ENCODE data around the gene MUC5AC. TPM values are rescaled to one million over a fixed set of nuclear protein-coding genes. Genes with fewer than 3 reads are reported as not detected.

MUC5AC gene
- total RNA-seq, 1 experiment from 2014 or later: under 0.01 TPM

DNA sequence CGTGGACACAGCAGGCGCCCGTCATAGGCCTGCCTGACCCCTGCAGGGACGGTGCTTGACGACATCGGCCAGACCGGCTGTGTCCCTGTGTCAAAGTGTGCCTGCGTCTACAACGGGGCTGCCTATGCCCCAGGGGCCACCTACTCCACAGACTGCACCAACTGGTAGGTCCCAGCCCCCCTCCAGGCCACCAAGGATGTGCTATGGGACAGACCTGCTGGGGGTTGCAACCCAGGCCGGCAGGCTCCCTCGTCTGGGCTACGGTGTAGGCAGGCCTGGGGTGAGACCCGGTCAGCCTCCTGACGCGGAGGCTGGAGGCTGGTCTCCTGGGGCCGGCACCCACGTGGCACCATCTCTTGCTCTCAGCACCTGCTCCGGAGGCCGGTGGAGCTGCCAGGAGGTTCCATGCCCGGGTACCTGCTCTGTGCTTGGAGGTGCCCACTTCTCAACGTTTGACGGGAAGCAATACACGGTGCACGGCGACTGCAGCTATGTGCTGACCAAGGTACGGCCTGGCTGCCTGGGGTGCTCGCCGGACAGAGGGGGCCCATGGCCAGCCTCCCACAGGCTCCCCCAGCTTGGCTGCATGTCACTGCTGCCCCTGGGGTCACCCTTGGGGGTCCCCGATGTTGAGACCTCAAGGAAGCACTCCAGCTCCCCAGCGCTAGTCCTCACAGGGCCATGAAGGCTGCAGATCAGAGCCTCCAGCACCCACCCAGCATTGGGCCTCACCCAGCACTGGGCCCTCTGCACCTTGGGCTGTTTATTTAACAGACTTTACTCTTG, 7.7 kb downstream of the MUC5AC start (continued):
- TF ChIP-seq, protein P1, sequence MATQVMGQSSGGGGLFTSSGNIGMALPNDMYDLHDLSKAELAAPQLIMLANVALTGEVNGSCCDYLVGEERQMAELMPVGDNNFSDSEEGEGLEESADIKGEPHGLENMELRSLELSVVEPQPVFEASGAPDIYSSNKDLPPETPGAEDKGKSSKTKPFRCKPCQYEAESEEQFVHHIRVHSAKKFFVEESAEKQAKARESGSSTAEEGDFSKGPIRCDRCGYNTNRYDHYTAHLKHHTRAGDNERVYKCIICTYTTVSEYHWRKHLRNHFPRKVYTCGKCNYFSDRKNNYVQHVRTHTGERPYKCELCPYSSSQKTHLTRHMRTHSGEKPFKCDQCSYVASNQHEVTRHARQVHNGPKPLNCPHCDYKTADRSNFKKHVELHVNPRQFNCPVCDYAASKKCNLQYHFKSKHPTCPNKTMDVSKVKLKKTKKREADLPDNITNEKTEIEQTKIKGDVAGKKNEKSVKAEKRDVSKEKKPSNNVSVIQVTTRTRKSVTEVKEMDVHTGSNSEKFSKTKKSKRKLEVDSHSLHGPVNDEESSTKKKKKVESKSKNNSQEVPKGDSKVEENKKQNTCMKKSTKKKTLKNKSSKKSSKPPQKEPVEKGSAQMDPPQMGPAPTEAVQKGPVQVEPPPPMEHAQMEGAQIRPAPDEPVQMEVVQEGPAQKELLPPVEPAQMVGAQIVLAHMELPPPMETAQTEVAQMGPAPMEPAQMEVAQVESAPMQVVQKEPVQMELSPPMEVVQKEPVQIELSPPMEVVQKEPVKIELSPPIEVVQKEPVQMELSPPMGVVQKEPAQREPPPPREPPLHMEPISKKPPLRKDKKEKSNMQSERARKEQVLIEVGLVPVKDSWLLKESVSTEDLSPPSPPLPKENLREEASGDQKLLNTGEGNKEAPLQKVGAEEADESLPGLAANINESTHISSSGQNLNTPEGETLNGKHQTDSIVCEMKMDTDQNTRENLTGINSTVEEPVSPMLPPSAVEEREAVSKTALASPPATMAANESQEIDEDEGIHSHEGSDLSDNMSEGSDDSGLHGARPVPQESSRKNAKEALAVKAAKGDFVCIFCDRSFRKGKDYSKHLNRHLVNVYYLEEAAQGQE (IDR thresholded peaks at IDR 0.05; ENCODE audit: low read depth): no peak
- no peak for TF ChIP-seq TCF7L2 (IDR thresholded peaks at IDR 0.05; ENCODE audit: borderline replicate concordance, extremely low read depth, insufficient read depth, insufficient read length)

DNA sequence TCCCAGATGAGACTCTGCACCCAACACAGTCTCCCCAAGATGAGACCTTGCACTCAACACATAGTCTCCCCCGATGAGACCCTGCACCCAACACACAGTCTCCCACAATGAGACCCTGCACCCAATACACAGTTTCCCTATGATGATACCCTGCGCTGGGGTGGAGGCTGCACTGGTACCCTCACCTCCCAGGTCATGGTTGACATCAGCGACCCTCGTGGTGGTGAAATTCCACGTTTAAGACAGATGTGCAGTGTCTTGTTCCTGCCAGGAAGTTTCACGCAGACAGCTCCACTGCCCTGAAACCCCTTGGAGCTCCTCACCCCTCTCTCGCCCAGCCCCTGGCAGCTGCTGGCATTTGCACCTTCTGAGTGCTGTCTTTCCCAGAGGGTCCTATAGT, 9.5 kb downstream of the MUC5AC start:
- no peak for TF ChIP-seq CEBPB (IDR thresholded peaks at IDR 0.05; ENCODE audit: low read depth)
- Histone ChIP-seq H3K9me2 (ENCODE audit: insufficient read depth) (no peaks in the 10 kb centered on the region), H3K27ac (ENCODE audit: low read depth, low read length) (no peak overlapping the region), H3K4me1 (ENCODE audit: control insufficient read depth in 1 of 2, insufficient read depth in 2 of 2, low read length in 2 of 2) (no peaks in the 10 kb centered on the region), H3K27me3 (ENCODE audit: insufficient read depth, low read length) (no peaks in the 10 kb centered on the region), H3K36me3 (ENCODE audit: control insufficient read depth in 1 of 2, insufficient read depth in 2 of 2, low read length in 2 of 2) (no peaks in the 10 kb centered on the region), H2AFZ (ENCODE audit: low read depth, low read length, poor library complexity, severe bottlenecking) (no peak overlapping the region), H4K20me1 (ENCODE audit: insufficient read depth) (no peaks in the 10 kb centered on the region), H3K9me3 (ENCODE audit: control insufficient read depth in 1 of 2, insufficient read depth in 1 of 2, low read depth in 1 of 2, low read length in 2 of 2) (peaks cover 0 to 4% of the 10 kb centered on the region in 2 experiments; a peak in 1 of 4 replicates), H3K9ac (ENCODE audit: low read length) (no peak overlapping the region), H3K4me3 (replicated peaks in 1 of 2; ENCODE audit: low read depth in 1 of 2, low read length in 2 of 2) (no peak overlapping the region), H3K4me2 (ENCODE audit: low read length) (no peak overlapping the region), H3K79me2 (ENCODE audit: insufficient read depth, low read length) (no peaks in the 10 kb centered on the region)
- ATAC-seq (no peak), DNase-seq (ENCODE audit: low read depth, low spot score) (no peak)
- intact Hi-C loops (cut with micrococcal nuclease): no loop called here
- RAD21 ChIA-PET (ENCODE audit: low non-redundant PET in 1 of 2, low total read pairs in 2 of 2, uncharacterized antibody in 2 of 2, unreplicated experiment in 2 of 2): no interaction called here
- POLR2A ChIA-PET: no interaction called here
- CTCF ChIA-PET: no interaction called here
- no TSS peak for BruUV-seq (replicated peaks)
